GM10847 (cell line): Measurements from ENCODE around the gene KLK1.

Experiments
- POLR2A ChIP-seq: IDR thresholded peaks from 2 replicates; pipeline ENCODE4 v1.6.1; 2011; ENCODE audit not compliant: insufficient read length; ENCODE audit errors: extremely low read depth

KLK1 gene

DNA sequence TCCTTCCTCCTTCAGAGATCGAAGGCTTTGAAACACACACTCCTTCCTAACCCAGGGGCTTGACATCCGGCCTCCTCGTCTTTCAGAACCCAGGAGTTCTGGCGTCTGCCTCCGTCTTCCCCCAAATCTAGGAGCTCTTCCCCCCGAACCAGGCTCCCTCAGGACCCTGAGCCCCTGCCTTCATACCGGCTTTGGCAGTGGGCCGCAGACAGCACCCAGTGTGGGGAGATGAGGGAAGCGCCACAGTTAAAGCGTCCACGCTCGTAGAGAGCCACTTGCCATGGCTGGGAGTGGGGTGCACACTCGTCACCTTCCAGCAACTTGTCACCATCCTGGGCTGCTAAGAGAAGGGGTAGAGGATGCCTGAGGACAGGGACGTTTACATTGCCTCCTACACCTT, 3.9 kb upstream of the KLK1 start:
- TF ChIP-seq POLR2A = no peak

- no peak for TF ChIP-seq POLR2A
These were observed 3.1 kb upstream of the KLK1 start for GRCh38 chr19:50826492-50827240.

- TF ChIP-seq POLR2A = no peak
These were observed 852 bp downstream of the KLK1 start for GRCh38 chr19:50822661-50823208.

DNA sequence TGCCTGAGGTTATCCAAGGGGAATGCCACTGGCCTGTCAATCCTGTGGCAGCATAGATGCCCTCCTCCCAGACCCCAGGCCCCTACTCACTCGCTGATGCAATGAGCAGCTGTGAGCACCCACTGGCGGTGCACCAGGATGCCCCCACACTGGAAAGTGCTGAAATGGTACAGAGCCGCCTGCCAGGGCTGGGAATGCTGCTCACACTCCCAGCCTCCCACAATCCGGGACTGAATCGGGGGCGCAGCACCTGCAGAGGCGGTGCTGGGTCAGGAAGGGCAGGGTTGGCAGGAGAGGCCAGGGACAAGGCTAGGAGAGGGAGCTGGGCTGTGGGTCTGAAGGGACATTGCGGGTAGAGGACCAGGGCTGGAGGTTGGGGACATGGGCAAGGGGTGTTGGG, 2.0 kb downstream of the KLK1 start:
- no peak for TF ChIP-seq POLR2A

DNA sequence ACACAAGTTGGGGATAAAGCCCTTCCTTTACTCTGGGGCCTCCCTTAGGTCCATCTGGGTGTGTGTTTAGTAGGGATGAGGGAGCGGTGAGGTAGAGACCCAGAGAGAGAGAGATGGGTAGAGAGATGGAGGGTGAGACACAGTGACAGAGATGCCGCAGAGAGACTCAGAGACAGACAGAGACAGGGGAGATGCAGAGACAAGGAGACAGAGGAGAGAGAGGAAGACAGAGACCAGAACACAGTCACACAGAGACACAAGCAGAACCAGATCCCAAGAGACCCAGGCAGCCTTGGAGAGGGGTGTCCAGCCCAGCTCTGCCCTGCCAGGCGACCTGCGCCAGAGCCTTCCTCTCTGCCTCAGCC, 2.4 kb downstream of the KLK1 start:
- no peak for TF ChIP-seq POLR2A

DNA sequence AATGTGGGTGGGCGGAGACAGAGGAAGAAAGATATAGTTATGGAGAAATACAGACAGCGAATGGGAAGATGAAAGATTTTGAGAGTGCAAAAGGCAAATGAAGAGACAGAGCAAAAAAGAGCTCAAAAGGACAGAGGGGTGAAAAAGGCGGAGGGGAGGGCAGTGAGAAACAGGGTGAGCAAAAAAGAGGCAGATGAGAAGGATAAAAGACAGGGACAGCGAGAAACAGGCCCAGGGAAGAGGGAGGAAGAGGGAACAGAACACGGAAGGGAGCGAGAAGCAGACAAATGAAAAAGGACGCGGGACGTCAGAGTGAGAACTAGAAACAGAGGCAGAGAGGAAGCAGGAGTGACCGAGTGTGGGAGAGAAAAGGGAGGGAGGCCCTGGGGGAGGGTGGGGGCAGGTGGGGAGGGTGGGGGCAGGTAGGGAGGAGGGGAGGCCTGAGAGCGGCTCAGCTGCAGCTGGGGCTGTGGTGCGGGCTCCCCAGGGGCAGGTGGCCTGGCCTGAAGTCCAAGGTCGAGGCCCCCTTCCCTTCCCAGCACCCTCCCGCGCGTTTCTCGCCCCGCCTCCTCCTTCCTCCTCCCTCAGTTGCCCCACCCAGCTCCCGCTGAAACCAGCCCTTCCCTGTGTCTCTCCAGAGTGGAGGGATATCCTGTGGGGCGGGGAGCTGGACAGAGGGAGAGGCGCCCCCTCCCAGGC, 2.9 kb downstream of the KLK1 start:
- TF ChIP-seq POLR2A = no peak

- no peak for TF ChIP-seq POLR2A
These were observed 3.5 kb downstream of the KLK1 start for GRCh38 chr19:50820086-50820485.

GRCh38 chr19:50819636-50820035, 4.0 kb downstream of the KLK1 start:
- no peak for TF ChIP-seq POLR2A

GRCh38 chr19:50818859-50819472, 4.6 kb downstream of the KLK1 start:
- no peak for TF ChIP-seq POLR2A

DNA sequence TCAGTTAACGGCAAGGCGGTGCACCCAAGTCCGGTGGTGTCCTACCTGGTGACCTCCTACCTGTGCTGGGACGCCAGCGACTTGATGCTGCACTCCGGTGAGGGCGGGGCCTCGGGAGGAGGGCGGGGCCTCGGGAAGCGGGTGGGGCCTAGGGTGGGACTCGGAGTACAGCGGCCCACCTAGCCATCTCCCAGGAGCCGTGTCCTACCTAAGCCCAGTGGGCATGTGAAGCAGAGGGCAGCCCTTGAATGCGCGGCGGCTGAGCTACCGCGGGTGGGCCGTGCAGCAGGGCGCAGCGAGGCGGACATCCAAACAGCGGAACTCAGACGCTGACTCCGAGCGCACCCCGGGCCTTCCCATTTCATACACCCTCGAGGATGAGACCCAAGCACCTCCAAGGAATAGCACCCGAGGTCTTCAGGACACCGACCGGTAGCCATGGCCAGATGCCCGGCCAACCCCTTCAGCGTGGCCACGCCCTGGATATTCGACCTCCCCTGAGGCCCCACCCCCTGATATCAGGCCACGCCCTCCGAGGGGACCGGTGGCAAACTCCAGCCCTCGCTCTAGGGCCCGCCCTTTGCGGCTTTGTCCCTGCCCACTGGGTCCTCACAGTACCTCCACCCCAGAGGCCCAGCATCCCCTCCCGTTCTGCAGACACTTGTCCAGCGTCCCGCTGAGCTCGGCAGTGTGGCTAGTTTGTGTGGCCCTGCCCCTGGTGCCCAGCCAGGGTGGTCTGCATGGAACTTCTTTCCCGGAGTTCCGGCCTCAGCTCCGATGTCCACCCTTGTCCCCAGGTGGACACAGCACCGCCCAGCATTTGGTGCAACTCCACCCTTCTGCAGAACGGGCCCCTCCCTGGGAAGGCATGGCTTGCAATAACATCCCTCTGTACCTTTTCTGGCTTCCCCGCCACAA, 5.4 kb downstream of the KLK1 start:
- peak; percentile 27 for TF ChIP-seq POLR2A

- no peak for TF ChIP-seq POLR2A
These were observed 8.1 kb downstream of the KLK1 start for GRCh38 chr19:50815439-50815838.

DNA sequence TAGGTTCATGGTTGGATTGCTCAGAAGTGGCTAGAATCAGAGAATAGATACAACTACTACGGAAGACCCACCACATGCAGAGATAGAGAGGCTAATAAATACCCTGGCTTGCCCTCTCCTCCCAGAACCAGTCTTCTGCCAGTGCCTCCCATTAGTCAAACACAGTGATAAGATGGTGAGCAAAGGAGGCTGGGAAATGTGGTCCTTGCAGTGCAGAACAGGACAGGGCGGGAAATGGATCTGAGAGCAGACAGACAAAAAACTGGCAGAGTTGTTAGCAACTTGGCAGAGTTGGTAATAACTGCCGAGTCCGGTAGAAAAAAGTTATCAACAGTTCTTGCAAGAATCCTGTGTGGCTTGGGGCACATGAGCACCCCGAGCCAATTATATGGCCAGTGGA, 8.7 kb downstream of the KLK1 start:
- TF ChIP-seq POLR2A = no peak

DNA sequence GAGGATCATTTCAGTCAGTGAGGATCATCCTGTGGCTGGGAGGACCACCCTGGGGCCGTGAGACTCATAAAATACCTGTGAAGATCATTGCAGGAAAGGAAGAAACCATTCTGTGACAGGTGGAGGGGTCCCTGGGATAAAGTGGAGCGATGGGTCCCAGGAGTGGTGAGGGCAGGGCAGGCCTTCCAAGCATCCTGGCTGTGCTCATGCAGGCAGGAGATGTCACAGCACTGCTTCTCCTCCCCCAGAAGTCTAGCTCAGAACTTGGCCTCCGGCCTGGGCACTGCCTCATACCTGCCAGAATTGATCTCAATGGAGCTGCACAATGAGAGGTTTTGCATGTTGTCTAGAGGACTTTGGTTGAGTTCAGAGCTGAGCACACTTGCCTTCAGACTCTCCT, 11.1 kb downstream of the KLK1 start:
- TF ChIP-seq POLR2A = no peak

DNA sequence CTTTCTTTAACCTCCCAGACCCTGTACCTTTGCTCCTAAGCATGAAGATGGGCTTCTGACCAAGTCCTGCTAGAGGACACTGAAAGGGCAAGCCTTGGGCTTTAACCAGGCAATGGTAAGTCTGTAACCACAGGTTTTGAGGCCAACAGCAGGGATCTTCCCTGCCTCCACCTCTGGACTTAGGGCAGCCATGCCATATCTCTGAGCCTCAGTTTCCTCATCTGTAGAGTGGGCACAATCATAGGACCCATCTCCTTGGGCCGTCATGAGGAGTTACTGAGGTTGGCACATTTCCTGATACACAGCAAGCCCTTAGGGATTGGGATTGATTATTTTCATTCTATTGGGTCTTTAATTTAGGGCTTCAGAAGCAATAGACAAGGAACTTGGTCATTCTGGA, 14.7 kb downstream of the KLK1 start:
- no peak for TF ChIP-seq POLR2A
